Common myeloid progenitor, CD34-positive (primary cell): Measurements from ENCODE around the gene OR9Q2. TPM values are rescaled to one million over a fixed set of nuclear protein-coding genes. Genes with fewer than 3 reads are reported as not detected.

ENCODE experiments used
- CTCF ChIA-PET: fragments of 350-600 bp; sonication (Branson Sonifier 250); formaldehyde crosslinking; loops from one replicate; lab custom pipeline; 2021; ENCODE audit warnings: antibody characterized with exemption; lab: Charles Lee
- POLR2A ChIA-PET: fragments of 350-600 bp; sonication (Branson Sonifier 250); formaldehyde crosslinking; loops from one replicate; lab custom pipeline; 2021; ENCODE audit warnings: antibody characterized with exemption; lab: Charles Lee
- DNase-seq, 3 donors: peaks; one replicate each; pipeline versions ENCODE4 v3.0.0 to v3.0.0-alpha.2; 2013
- H3K27ac ChIP-seq, 2 experiments: 1 replicate in 1 of 2; 2 replicates in 1 of 2; pipeline ENCODE4 v1.7.0; 2013; ENCODE audit warnings: inconsistent platforms in 2 of 2, low read length in 2 of 2, mild to moderate bottlenecking in 2 of 2, low read depth in 1 of 2, moderate library complexity in 1 of 2; ENCODE audit not compliant: severe bottlenecking in 2 of 2, insufficient read depth in 1 of 2, poor library complexity in 1 of 2
- H3K27me3 ChIP-seq, 5 experiments: replicated peaks in 2 of 5; 1 replicate in 3 of 5; 2 replicates in 2 of 5; pipeline versions ENCODE4 v1.6.1 to v1.7.0; 2013; ENCODE audit warnings: low read length in 4 of 5, mild to moderate bottlenecking in 2 of 5, moderate library complexity in 2 of 5, inconsistent platforms in 1 of 5; ENCODE audit not compliant: insufficient read depth in 5 of 5, control insufficient read depth in 4 of 5
- H3K36me3 ChIP-seq, 4 experiments: 1 replicate in 2 of 4; 2 replicates in 2 of 4; pipeline versions ENCODE4 v1.6.1 to v1.7.0; 2013; ENCODE audit warnings: low read length in 3 of 4, control low read depth in 1 of 4, mild to moderate bottlenecking in 1 of 4; ENCODE audit not compliant: control insufficient read depth in 4 of 4, insufficient read depth in 4 of 4
- H3K4me1 ChIP-seq, 4 experiments: 1 replicate in 3 of 4; 2 replicates in 1 of 4; pipeline versions ENCODE4 v1.6.1 to v1.7.1; 2013; ENCODE audit warnings: low read length in 3 of 4, mild to moderate bottlenecking in 3 of 4, control low read depth in 1 of 4, inconsistent platforms in 1 of 4, moderate library complexity in 1 of 4; ENCODE audit not compliant: control insufficient read depth in 4 of 4, insufficient read depth in 4 of 4; ENCODE audit errors: control extremely low read depth in 1 of 4
- H3K4me3 ChIP-seq, 7 experiments: 1 replicate in 4 of 7; 2 replicates in 3 of 7; pipeline versions ENCODE4 v1.5.1 to v1.7.0; 2013; ENCODE audit warnings: mild to moderate bottlenecking in 7 of 7, low read length in 6 of 7, moderate library complexity in 6 of 7, inconsistent platforms in 2 of 7, low read depth in 2 of 7, control low read depth in 1 of 7; ENCODE audit not compliant: insufficient read depth in 4 of 7, control insufficient read depth in 1 of 7; ENCODE audit errors: extremely low read depth in 1 of 7
- H3K9me3 ChIP-seq, 5 experiments: 1 replicate in 4 of 5; 2 replicates in 1 of 5; pipeline versions ENCODE4 v1.6.1 to v1.7.1; 2013; ENCODE audit warnings: low read length in 4 of 5, mild to moderate bottlenecking in 2 of 5, inconsistent platforms in 1 of 5, low read depth in 1 of 5, moderate library complexity in 1 of 5; ENCODE audit not compliant: control insufficient read depth in 4 of 5, insufficient read depth in 2 of 5; ENCODE audit errors: control extremely low read depth in 1 of 5
- WGBS: methylation state at CpG from one replicate; pipeline ENCODE4 v1.1.5; 2013; ENCODE audit not compliant: insufficient coverage; 5-methylcytosine and 5-hydroxymethylcytosine counted together
- polyA plus RNA-seq: library from polyadenylated mRNA; unstranded; fragments of 120-200 nt; gene quantifications from one replicate; pipeline ENCODE4 v1.2.1, GENCODE V29; 2013

OR9Q2 gene
- polyA plus RNA-seq = not detected

- Histone ChIP-seq H3K4me3 (no peak within 1 kb of the TSS), H3K27me3 (no peaks in the 10 kb centered on the region), H3K4me1 (no peaks in the 10 kb centered on the region), H3K27ac (no peak within 1 kb of the TSS), H3K9me3 (no peaks in the 10 kb centered on the region), H3K36me3 (no peaks in the 10 kb centered on the region)
- CTCF ChIA-PET = no interaction called here
- WGBS = 86% methylated on average over 2 of the region's 2 CpGs
- no peak for DNase-seq
- POLR2A ChIA-PET = no interaction called here
Observed at GRCh38 chr11:58188770-58189169, at the start of gene OR9Q2. TSS of gene OR9Q2 (plus strand) at chr11:58189070. CDS start at chr11:58190491, 1,421 bp downstream.

- no peaks in the 10 kb centered on the region for H3K27me3 ChIP-seq
- no CpG with 5 or more reads among the region's 1 CpG for WGBS
- DNase-seq = no peak
- no peaks in the 10 kb centered on the region for H3K4me1 ChIP-seq
- POLR2A ChIA-PET = no interaction called here
- no peaks in the 10 kb centered on the region for H3K36me3 ChIP-seq
- H3K4me3 ChIP-seq = no peak overlapping the region
- CTCF ChIA-PET = no interaction called here
- H3K27ac ChIP-seq = no peak overlapping the region
- no peaks in the 10 kb centered on the region for H3K9me3 ChIP-seq
Observed at GRCh38 chr11:58142761-58143160, 46.1 kb upstream of the OR9Q2 start.

- no peak overlapping the region for H3K4me3 ChIP-seq
- H3K9me3 ChIP-seq = no peaks in the 10 kb centered on the region
- no peak overlapping the region for H3K27ac ChIP-seq
- H3K27me3 ChIP-seq = no peaks in the 10 kb centered on the region
- ChIA-PET CTCF (no interaction called here), POLR2A (no interaction called here)
- 100% methylated on average over 3 of the region's 3 CpGs for WGBS
- H3K4me1 ChIP-seq = no peaks in the 10 kb centered on the region
- no peak for DNase-seq
- H3K36me3 ChIP-seq = no peaks in the 10 kb centered on the region
Observed at GRCh38 chr11:58152781-58153180, 36.1 kb upstream of the OR9Q2 start.

GRCh38 chr11:58164389-58164788 lies 24.5 kb upstream of the OR9Q2 start:
- H3K9me3 ChIP-seq = no peaks in the 10 kb centered on the region
- H3K27me3 ChIP-seq = peaks cover 0 to 1% (median 0%) of the 10 kb centered on the region in 5 experiments
- H3K4me1 ChIP-seq = no peaks in the 10 kb centered on the region
- POLR2A ChIA-PET = interaction anchor here (0.7 kb wide), 1 partner anchor 341 kb away, joined by 3 read pairs; no protein-coding TSS in a partner anchor
- DNase-seq = no peak
- no peak overlapping the region for H3K4me3 ChIP-seq
- no peaks in the 10 kb centered on the region for H3K36me3 ChIP-seq
- CTCF ChIA-PET = no interaction called here
- H3K27ac ChIP-seq = no peak overlapping the region
- WGBS = 97% methylated on average over 2 of the region's 4 CpGs

GRCh38 chr11:58164990-58165389 lies 23.9 kb upstream of the OR9Q2 start:
- WGBS = no CpG with 5 or more reads among the region's 1 CpG

GRCh38 chr11:58165504-58166106 lies 23.3 kb upstream of the OR9Q2 start:
- CTCF ChIA-PET = no interaction called here
- H3K4me3 ChIP-seq = no peak overlapping the region
- H3K36me3 ChIP-seq = no peaks in the 10 kb centered on the region
- H3K9me3 ChIP-seq = no peaks in the 10 kb centered on the region
- no peaks in the 10 kb centered on the region for H3K4me1 ChIP-seq
- 82% methylated on average over 4 of the region's 7 CpGs for WGBS
- peaks cover 0 to 1% (median 0%) of the 10 kb centered on the region in 5 experiments for H3K27me3 ChIP-seq
- POLR2A ChIA-PET = no interaction called here
- no peak overlapping the region for H3K27ac ChIP-seq
- no peak for DNase-seq

More at GRCh38 chr11:58164990-58165389, 23.9 kb upstream of the OR9Q2 start:
- no peaks in the 10 kb centered on the region for H3K4me1 ChIP-seq
- CTCF ChIA-PET = no interaction called here
- POLR2A ChIA-PET = interaction anchor here (0.7 kb wide), 1 partner anchor 340 kb away, joined by 3 read pairs; no protein-coding TSS in a partner anchor
- H3K4me3 ChIP-seq = no peak overlapping the region
- DNase-seq = no peak
- H3K36me3 ChIP-seq = no peaks in the 10 kb centered on the region
- H3K27ac ChIP-seq = no peak overlapping the region
- H3K27me3 ChIP-seq = peaks cover 0 to 1% (median 0%) of the 10 kb centered on the region in 5 experiments
- H3K9me3 ChIP-seq = no peaks in the 10 kb centered on the region

- peaks cover 0 to 1% (median 0%) of the 10 kb centered on the region in 5 experiments for H3K9me3 ChIP-seq
- DNase-seq = no peak
- ChIA-PET CTCF (no interaction called here), POLR2A (no interaction called here)
- no peak overlapping the region for H3K27ac ChIP-seq
- H3K4me1 ChIP-seq = peaks cover 0 to 2% (median 0%) of the 10 kb centered on the region in 4 experiments
- H3K4me3 ChIP-seq = no peak overlapping the region
- no peaks in the 10 kb centered on the region for H3K27me3 ChIP-seq
- no peaks in the 10 kb centered on the region for H3K36me3 ChIP-seq
- 80% methylated on average over 2 of the region's 5 CpGs for WGBS
Observed at GRCh38 chr11:58177409-58178054, 11.3 kb upstream of the OR9Q2 start.
